Parathyroid adenoma (tissue), 2 donors: ENCODE results near the gene DGAT2.

Experiments
- H2AFZ ChIP-seq: fragments of 300-600 bp; sonication (generic); one replicate; pipeline ENCODE4 v1.7.0; 2017; ENCODE audit warnings: antibody characterized with exemption, mild to moderate bottlenecking
- H3K27ac ChIP-seq: fragments of 300-600 bp; sonication (generic); one replicate; pipeline ENCODE4 v1.7.0; 2017
- H3K27me3 ChIP-seq: fragments of 300-600 bp; sonication (generic); one replicate; pipeline ENCODE4 v1.7.0; 2017; ENCODE audit warnings: low read length; ENCODE audit not compliant: control insufficient read depth, insufficient read depth
- H3K36me3 ChIP-seq: fragments of 300-600 bp; sonication (generic); one replicate; pipeline ENCODE4 v1.7.0; 2017; ENCODE audit warnings: low read length; ENCODE audit not compliant: control insufficient read depth, insufficient read depth
- H3K4me1 ChIP-seq: fragments of 300-600 bp; sonication (generic); one replicate; pipeline ENCODE4 v1.7.0; 2017; ENCODE audit warnings: control low read depth
- H3K4me2 ChIP-seq: fragments of 300-600 bp; sonication (generic); one replicate; pipeline ENCODE4 v1.7.0; 2017; ENCODE audit warnings: low read length
- H3K4me3 ChIP-seq: fragments of 300-600 bp; sonication (generic); one replicate; pipeline ENCODE4 v1.7.0; 2017; ENCODE audit warnings: low read depth, low read length
- H3K79me2 ChIP-seq: fragments of 300-600 bp; sonication (generic); one replicate; pipeline ENCODE4 v1.7.0; 2017; ENCODE audit warnings: control low read depth
- H3K9ac ChIP-seq: fragments of 300-600 bp; sonication (generic); one replicate; pipeline ENCODE4 v1.7.0; 2017; ENCODE audit warnings: mild to moderate bottlenecking
- H3K9me3 ChIP-seq: fragments of 300-600 bp; sonication (generic); one replicate; pipeline ENCODE4 v1.7.0; 2017; ENCODE audit warnings: low read length; ENCODE audit not compliant: control insufficient read depth
- CTCF ChIP-seq: fragments of 300-600 bp; sonication (generic); IDR thresholded peaks from one replicate; pipeline ENCODE4 v1.7.0; 2017; ENCODE audit warnings: antibody characterized with exemption, mild to moderate bottlenecking
- donor health status: primary hyperparathyroidism.

The DGAT2 gene

GRCh38 chr11:75792997-75793800 is 24.6 kb downstream of the DGAT2 start:
- no peak overlapping the region for H3K9ac ChIP-seq
- H3K27ac ChIP-seq = no peak overlapping the region
- no peaks in the 10 kb centered on the region for H3K36me3 ChIP-seq
- H2AFZ ChIP-seq = no peak overlapping the region
- H3K9me3 ChIP-seq = no peaks in the 10 kb centered on the region
- no peaks in the 10 kb centered on the region for H3K4me1 ChIP-seq
- H3K27me3 ChIP-seq = no peaks in the 10 kb centered on the region
- no peaks in the 10 kb centered on the region for H3K79me2 ChIP-seq
- no peak overlapping the region for H3K4me3 ChIP-seq
- H3K4me2 ChIP-seq = no peak overlapping the region
- TF ChIP-seq CTCF = no peak

- no peak overlapping the region for H3K27ac ChIP-seq
- H3K4me2 ChIP-seq = no peak overlapping the region
- no peak for TF ChIP-seq CTCF
- H3K9ac ChIP-seq = no peak overlapping the region
- no peaks in the 10 kb centered on the region for H3K36me3 ChIP-seq
- no peaks in the 10 kb centered on the region for H3K9me3 ChIP-seq
- no peaks in the 10 kb centered on the region for H3K79me2 ChIP-seq
- H3K27me3 ChIP-seq = no peaks in the 10 kb centered on the region
- H3K4me1 ChIP-seq = no peaks in the 10 kb centered on the region
- H2AFZ ChIP-seq = no peak overlapping the region
- no peak overlapping the region for H3K4me3 ChIP-seq
Observed at GRCh38 chr11:75793966-75794365, 25.4 kb downstream of the DGAT2 start.

- Histone ChIP-seq H3K36me3 (no peaks in the 10 kb centered on the region), H3K4me1 (no peaks in the 10 kb centered on the region), H3K27ac (no peak overlapping the region), H3K27me3 (no peaks in the 10 kb centered on the region), H3K4me3 (no peak overlapping the region), H2AFZ (no peak overlapping the region), H3K9me3 (no peaks in the 10 kb centered on the region), H3K4me2 (no peak overlapping the region), H3K9ac (no peak overlapping the region), H3K79me2 (no peaks in the 10 kb centered on the region)
- no peak for TF ChIP-seq CTCF
Observed at GRCh38 chr11:75795276-75796090, 26.9 kb downstream of the DGAT2 start.

DNA sequence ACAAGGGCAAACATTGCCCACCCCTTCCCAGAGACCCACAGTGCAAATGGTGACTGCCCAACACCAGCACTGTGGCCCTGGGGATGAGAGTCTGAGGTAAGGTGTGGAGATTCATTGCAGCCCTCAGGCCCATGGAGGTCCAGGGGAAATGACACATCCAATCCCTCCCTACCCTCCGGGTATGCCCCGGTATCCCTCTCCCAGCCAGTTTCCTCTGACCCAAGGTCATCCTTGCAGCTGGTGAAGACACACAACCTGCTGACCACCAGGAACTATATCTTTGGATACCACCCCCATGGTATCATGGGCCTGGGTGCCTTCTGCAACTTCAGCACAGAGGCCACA is 27.5 kb downstream of the DGAT2 start:
- Histone ChIP-seq H3K27me3 (no peaks in the 10 kb centered on the region), H3K4me3 (no peak overlapping the region), H3K4me2 (no peak overlapping the region), H3K27ac (no peak overlapping the region), H3K9me3 (no peaks in the 10 kb centered on the region), H2AFZ (no peak overlapping the region), H3K4me1 (no peaks in the 10 kb centered on the region), H3K79me2 (no peaks in the 10 kb centered on the region), H3K9ac (no peak overlapping the region), H3K36me3 (no peaks in the 10 kb centered on the region)
- no peak for TF ChIP-seq CTCF
